Measurements from ENCODE around the gene FKBP14. TPM values are rescaled to one million over a fixed set of nuclear protein-coding genes. Genes with fewer than 3 reads are reported as not detected.

The FKBP14 gene
- total RNA-seq: 7.3 TPM

DNA sequence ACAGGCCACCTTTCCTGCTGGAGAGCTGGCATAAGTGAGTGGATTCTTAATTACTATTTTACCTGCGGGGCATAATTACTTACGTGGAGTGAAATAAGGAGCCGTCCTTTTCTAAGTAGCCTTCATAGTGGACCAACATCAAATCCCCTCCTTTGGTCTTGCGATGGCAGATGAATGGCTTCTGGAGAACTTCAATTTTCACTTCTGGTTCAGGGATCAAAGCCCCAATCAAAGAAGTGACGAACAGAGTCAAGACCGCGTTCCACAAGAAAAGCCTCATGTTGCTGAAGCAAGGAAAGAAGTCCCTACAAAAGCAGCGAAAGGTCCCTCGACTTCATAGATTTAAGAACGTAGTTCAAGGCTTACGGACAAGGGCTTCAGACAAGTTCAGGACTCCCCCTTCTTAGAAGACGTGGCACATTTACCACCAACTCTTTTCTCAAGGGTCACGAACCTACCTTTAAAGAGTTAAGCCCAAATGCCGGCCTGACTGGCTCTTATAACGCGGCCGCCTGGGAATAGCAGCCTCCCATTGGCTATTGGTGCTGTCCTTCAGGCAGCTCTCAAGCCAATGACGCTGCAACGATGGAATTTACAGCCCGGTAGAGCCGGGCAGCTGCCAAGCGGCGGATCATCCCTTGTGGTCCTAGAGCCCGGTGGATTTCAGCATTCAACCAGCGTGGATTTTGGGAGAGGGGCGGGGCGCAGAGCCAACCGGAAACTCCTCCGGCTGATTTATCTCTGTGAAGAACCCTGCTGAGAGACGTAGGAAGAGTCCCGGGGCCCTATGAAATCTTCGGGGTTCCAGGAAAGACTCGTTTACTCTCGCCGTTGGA, at the start of gene FKBP14:
FKBP14 (minus strand) TSS at position 474 of the 836 bp plus-strand sequence; CDS start at position 280, 194 bp downstream.
- Histone ChIP-seq H3K27ac (peak within 1 kb of the TSS; percentile 91 to 96), H3K4me3 (peak within 1 kb of the TSS; percentile 96 to 97), H3K9me3 (no peaks in the 10 kb centered on the region), H3K36me3 (no peaks in the 10 kb centered on the region), H3K4me1 (peaks cover 0 to 21% of the 10 kb centered on the region in 2 donors), H3K27me3 (no peaks in the 10 kb centered on the region)
- peak; percentile 94 to 99 for DNase-seq (ENCODE audit: low spot score in 2 of 2)
- TF ChIP-seq, protein P1, sequence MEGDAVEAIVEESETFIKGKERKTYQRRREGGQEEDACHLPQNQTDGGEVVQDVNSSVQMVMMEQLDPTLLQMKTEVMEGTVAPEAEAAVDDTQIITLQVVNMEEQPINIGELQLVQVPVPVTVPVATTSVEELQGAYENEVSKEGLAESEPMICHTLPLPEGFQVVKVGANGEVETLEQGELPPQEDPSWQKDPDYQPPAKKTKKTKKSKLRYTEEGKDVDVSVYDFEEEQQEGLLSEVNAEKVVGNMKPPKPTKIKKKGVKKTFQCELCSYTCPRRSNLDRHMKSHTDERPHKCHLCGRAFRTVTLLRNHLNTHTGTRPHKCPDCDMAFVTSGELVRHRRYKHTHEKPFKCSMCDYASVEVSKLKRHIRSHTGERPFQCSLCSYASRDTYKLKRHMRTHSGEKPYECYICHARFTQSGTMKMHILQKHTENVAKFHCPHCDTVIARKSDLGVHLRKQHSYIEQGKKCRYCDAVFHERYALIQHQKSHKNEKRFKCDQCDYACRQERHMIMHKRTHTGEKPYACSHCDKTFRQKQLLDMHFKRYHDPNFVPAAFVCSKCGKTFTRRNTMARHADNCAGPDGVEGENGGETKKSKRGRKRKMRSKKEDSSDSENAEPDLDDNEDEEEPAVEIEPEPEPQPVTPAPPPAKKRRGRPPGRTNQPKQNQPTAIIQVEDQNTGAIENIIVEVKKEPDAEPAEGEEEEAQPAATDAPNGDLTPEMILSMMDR (IDR thresholded peaks at IDR 0.05): no peak
- intact Hi-C loops (cut with DNase I): loop anchor here (1.0 to 10.0 kb wide), 4 partner anchors 38 to 758 kb away; partner anchors contain the start of gene GGCT

- Histone ChIP-seq H3K4me1 (peaks cover 0 to 3% of the 10 kb centered on the region in 2 donors), H3K9me3 (no peaks in the 10 kb centered on the region), H3K4me3 (no peak overlapping the region), H3K27ac (no peak overlapping the region), H3K27me3 (no peaks in the 10 kb centered on the region), H3K36me3 (peaks cover 0 to 17% of the 10 kb centered on the region in 2 donors)
- intact Hi-C loops (cut with DNase I): no loop called here
- TF ChIP-seq, protein P1 (IDR thresholded peaks at IDR 0.05): peak in 2 of 3 experiments; percentile 23 to 33
- DNase-seq (ENCODE audit: low spot score in 2 of 2): no peak
Measured at GRCh38 chr7:30074422-30075030, 48.0 kb upstream of the FKBP14 start.

DNA sequence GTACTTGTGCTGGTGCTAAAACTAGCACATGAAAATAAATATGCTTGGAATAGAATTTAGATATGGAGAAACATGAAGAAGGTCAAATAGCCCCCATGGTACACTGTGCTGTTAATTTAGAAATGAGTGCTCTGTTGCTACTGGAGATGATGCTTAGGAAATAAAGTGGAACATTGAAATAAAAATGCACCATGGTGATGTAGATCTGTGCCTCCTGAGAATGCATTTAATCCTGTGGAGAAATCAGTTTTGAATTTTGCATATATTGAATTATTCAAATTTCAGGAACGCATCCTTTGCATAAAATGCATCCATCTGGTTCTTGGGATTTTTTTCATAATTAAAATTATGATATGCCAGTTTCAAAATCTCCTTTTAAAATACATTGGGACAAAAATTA, 46.2 kb upstream of the FKBP14 start:
- no peak overlapping the region for H3K27ac ChIP-seq
- intact Hi-C loops (cut with DNase I): no loop called here
- H3K9me3 ChIP-seq: no peaks in the 10 kb centered on the region
- H3K4me1 ChIP-seq: peaks cover 0 to 12% of the 10 kb centered on the region in 2 donors
- H3K27me3 ChIP-seq: no peaks in the 10 kb centered on the region
- TF ChIP-seq, protein P1 (IDR thresholded peaks at IDR 0.05): no peak
- DNase-seq (ENCODE audit: low spot score in 2 of 2): no peak
- H3K4me3 ChIP-seq: no peak overlapping the region
- H3K36me3 ChIP-seq: peaks cover 0 to 8% of the 10 kb centered on the region in 2 donors

DNA sequence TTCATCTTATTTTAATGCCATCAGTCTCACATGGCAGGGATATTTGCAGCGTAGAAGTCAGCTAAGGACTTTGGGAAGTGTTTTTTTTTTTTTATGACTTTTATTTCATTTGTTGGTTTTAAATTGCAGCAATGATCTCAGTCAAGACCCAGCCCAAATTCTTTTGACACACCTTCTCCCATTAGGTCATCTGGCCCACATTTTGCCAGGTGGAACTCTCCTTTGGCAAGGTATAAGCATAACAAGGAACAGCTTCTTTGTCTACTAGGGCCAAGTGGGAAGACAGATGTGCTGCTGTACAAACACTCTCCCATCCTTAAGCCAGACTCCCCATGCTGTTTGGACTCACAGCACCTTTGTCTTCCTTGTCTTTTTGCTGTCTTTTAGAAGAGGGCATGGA, 43.5 kb upstream of the FKBP14 start:
- H3K9me3 ChIP-seq: no peaks in the 10 kb centered on the region
- no peak for DNase-seq (ENCODE audit: low spot score in 2 of 2)
- H3K4me1 ChIP-seq: peaks cover 0 to 12% of the 10 kb centered on the region in 2 donors
- TF ChIP-seq, protein P1 (IDR thresholded peaks at IDR 0.05): no peak
- H3K4me3 ChIP-seq: no peak overlapping the region
- no peaks in the 10 kb centered on the region for H3K27me3 ChIP-seq
- peaks cover 0 to 8% of the 10 kb centered on the region in 2 donors for H3K36me3 ChIP-seq
- H3K27ac ChIP-seq: no peak overlapping the region
- intact Hi-C loops (cut with DNase I): no loop called here

- TF ChIP-seq, protein P1 (IDR thresholded peaks at IDR 0.05): no peak
- intact Hi-C loops (cut with DNase I): loop anchor here (2.0 to 5.0 kb wide), 2 partner anchors 48 to 68 kb away; no protein-coding TSS in a partner anchor
- H3K27ac ChIP-seq: no peak overlapping the region
- DNase-seq (ENCODE audit: low spot score in 2 of 2): no peak
- peaks cover 1 to 8% of the 10 kb centered on the region in 2 donors for H3K36me3 ChIP-seq
- peaks cover 0 to 12% of the 10 kb centered on the region in 2 donors for H3K4me1 ChIP-seq
- H3K4me3 ChIP-seq: no peak overlapping the region
- H3K9me3 ChIP-seq: no peaks in the 10 kb centered on the region
- no peaks in the 10 kb centered on the region for H3K27me3 ChIP-seq
Measured at GRCh38 chr7:30069096-30069867, 42.8 kb upstream of the FKBP14 start.
